Astrocyte (in vitro differentiated cells and primary cell): Measurements from ENCODE around the gene TTC23. TPM values are rescaled to one million over a fixed set of nuclear protein-coding genes. Genes with fewer than 3 reads are reported as not detected.
A peak's percentile ranks its signal among the peaks of the same experiment; 100 is the strongest.

ENCODE experiments used
- DNase-seq: peaks from one replicate; pipeline ENCODE4 v3.0.0-alpha.2; 2010; ENCODE audit warnings: low read depth
- FAIRE-seq: peaks from 2 replicates; lab custom pipeline; 2011; peaks lifted over from hg19 to GRCh38; lab: Jason Lieb, UNC
- H2AFZ ChIP-seq: 2 replicates; pipeline ENCODE4 v1.6.0; 2012; ENCODE audit warnings: low read depth, low read length, inconsistent platforms
- H3K27ac ChIP-seq: 2 replicates; pipeline ENCODE4 v1.5.1; 2011; ENCODE audit warnings: low read depth, low read length, inconsistent platforms
- H3K27me3 ChIP-seq: 2 replicates; pipeline ENCODE4 v1.6.0; 2011; ENCODE audit warnings: low read length, inconsistent platforms; ENCODE audit not compliant: insufficient read depth
- H3K36me3 ChIP-seq: 2 replicates; pipeline ENCODE4 v1.5.1; 2011; ENCODE audit warnings: low read length, inconsistent platforms; ENCODE audit not compliant: insufficient read depth
- H3K4me1 ChIP-seq: 2 replicates; pipeline ENCODE4 v1.5.1; 2011; ENCODE audit warnings: low read length, inconsistent platforms; ENCODE audit not compliant: insufficient read depth
- H3K4me2 ChIP-seq: 2 replicates; pipeline ENCODE4 v1.6.0; 2012; ENCODE audit warnings: low read length, inconsistent platforms
- H3K4me3 ChIP-seq: 2 replicates; pipeline ENCODE4 v1.5.1; 2011; ENCODE audit warnings: low read depth, mild to moderate bottlenecking, low read length, inconsistent platforms; ENCODE audit not compliant: insufficient read depth
- H3K79me2 ChIP-seq: 2 replicates; pipeline ENCODE4 v1.6.0; 2012; ENCODE audit warnings: mild to moderate bottlenecking, low read length, inconsistent platforms; ENCODE audit not compliant: insufficient read depth
- H3K9ac ChIP-seq: 2 replicates; pipeline ENCODE4 v1.6.0; 2012; ENCODE audit warnings: mild to moderate bottlenecking, low read length, inconsistent platforms
- H3K9me3 ChIP-seq: 2 replicates; pipeline ENCODE4 v1.5.1; 2012; ENCODE audit warnings: low read depth, mild to moderate bottlenecking, low read length, inconsistent platforms; ENCODE audit not compliant: insufficient read depth
- H4K20me1 ChIP-seq: 2 replicates; pipeline ENCODE4 v1.6.0; 2012; ENCODE audit warnings: low read length, inconsistent platforms; ENCODE audit not compliant: insufficient read depth
- H3K27ac Mint-ChIP-seq: one replicate; pipeline ENCODE4 v1.8.0; 2021; ENCODE audit warnings: mild to moderate bottlenecking, mixed read lengths; ENCODE audit not compliant: unreplicated experiment
- H3K27me3 Mint-ChIP-seq: one replicate; pipeline ENCODE4 v1.8.0; 2021; ENCODE audit warnings: low read depth, mixed read lengths; ENCODE audit not compliant: unreplicated experiment
- H3K36me3 Mint-ChIP-seq: one replicate; pipeline ENCODE4 v1.8.0; 2021; ENCODE audit warnings: low read depth, mixed read lengths; ENCODE audit not compliant: unreplicated experiment
- H3K4me1 Mint-ChIP-seq: one replicate; pipeline ENCODE4 v1.8.0; 2021; ENCODE audit warnings: low read depth, mixed read lengths; ENCODE audit not compliant: unreplicated experiment
- H3K4me3 Mint-ChIP-seq: one replicate; pipeline ENCODE4 v1.8.0; 2021; ENCODE audit warnings: mild to moderate bottlenecking, moderate library complexity, mixed read lengths; ENCODE audit not compliant: unreplicated experiment
- H3K9me3 Mint-ChIP-seq: one replicate; pipeline ENCODE4 v1.8.0; 2021; ENCODE audit warnings: mild to moderate bottlenecking, mixed read lengths; ENCODE audit not compliant: unreplicated experiment
- CTCF ChIP-seq: IDR thresholded peaks from 2 replicates; pipeline ENCODE4 v1.5.1; 2011; ENCODE audit warnings: low read depth, mild to moderate bottlenecking, inconsistent platforms, low read length, moderate library complexity; ENCODE audit not compliant: insufficient read depth
- EZH2 ChIP-seq: IDR thresholded peaks from 2 replicates; pipeline ENCODE4 v1.6.1; 2012; ENCODE audit warnings: mild to moderate bottlenecking, low read length, inconsistent platforms; ENCODE audit not compliant: insufficient read depth
- total RNA-seq: library from RNA; stranded (reverse); gene quantifications from 2 replicates; pipeline ENCODE4 v1.2.1, GENCODE V29; 2021

The TTC23 gene
- total RNA-seq, 1 donor from 2014 or later: 20.2 TPM

- TF ChIP-seq EZH2: no peak
- TF ChIP-seq CTCF: no peak
- Mint-ChIP-seq H3K4me1 (peaks cover 6% of the 10 kb centered on the region), H3K36me3 (peaks cover 29% of the 10 kb centered on the region), H3K27me3 (no peaks in the 10 kb centered on the region), H3K27ac (no peak overlapping the region), H3K9me3 (no peaks in the 10 kb centered on the region), H3K4me3 (no peak overlapping the region)
- Histone ChIP-seq H2AFZ (no peak overlapping the region), H3K36me3 (peaks cover 7% of the 10 kb centered on the region), H3K27ac (no peak overlapping the region), H3K9me3 (no peaks in the 10 kb centered on the region), H4K20me1 (no peaks in the 10 kb centered on the region), H3K4me1 (peaks cover 4% of the 10 kb centered on the region), H3K9ac (no peak overlapping the region), H3K4me2 (no peak overlapping the region), H3K4me3 (no peak overlapping the region), H3K79me2 (no peaks in the 10 kb centered on the region), H3K27me3 (no peaks in the 10 kb centered on the region)
- DNase-seq: no peak
- no peak for FAIRE-seq
Measured at GRCh38 chr15:99164119-99164518, 85.3 kb downstream of the TTC23 start.

- Histone ChIP-seq H3K79me2 (no peaks in the 10 kb centered on the region), H3K27me3 (no peaks in the 10 kb centered on the region), H2AFZ (no peak overlapping the region), H3K4me3 (no peak overlapping the region), H3K36me3 (peaks cover 7% of the 10 kb centered on the region), H4K20me1 (no peaks in the 10 kb centered on the region), H3K9me3 (no peaks in the 10 kb centered on the region), H3K4me2 (no peak overlapping the region), H3K4me1 (no peaks in the 10 kb centered on the region), H3K9ac (no peak overlapping the region), H3K27ac (no peak overlapping the region)
- no peak for FAIRE-seq
- peaks cover 33% of the 10 kb centered on the region for H3K36me3 Mint-ChIP-seq
- TF ChIP-seq EZH2 (no peak), CTCF (no peak)
- no peak overlapping the region for H3K4me3 Mint-ChIP-seq
- no peaks in the 10 kb centered on the region for H3K27me3 Mint-ChIP-seq
- no peak overlapping the region for H3K27ac Mint-ChIP-seq
- peak; percentile 16 for DNase-seq
- no peaks in the 10 kb centered on the region for H3K9me3 Mint-ChIP-seq
- H3K4me1 Mint-ChIP-seq: peaks cover 3% of the 10 kb centered on the region
Measured at GRCh38 chr15:99163271-99164062, 85.9 kb downstream of the TTC23 start.

GRCh38 chr15:99158626-99159412 is 90.6 kb downstream of the TTC23 start:
- no peaks in the 10 kb centered on the region for H3K4me1 ChIP-seq
- Mint-ChIP-seq H3K9me3 (no peaks in the 10 kb centered on the region), H3K36me3 (peaks cover 41% of the 10 kb centered on the region), H3K4me3 (no peak overlapping the region), H3K27ac (no peak overlapping the region), H3K27me3 (no peaks in the 10 kb centered on the region), H3K4me1 (peaks cover 3% of the 10 kb centered on the region)
- peaks cover 7% of the 10 kb centered on the region for H3K36me3 ChIP-seq
- FAIRE-seq (no peak), DNase-seq (no peak)
- no peak overlapping the region for H3K4me2 ChIP-seq
- H2AFZ ChIP-seq: no peak overlapping the region
- H3K27me3 ChIP-seq: no peaks in the 10 kb centered on the region
- H4K20me1 ChIP-seq: no peaks in the 10 kb centered on the region
- TF ChIP-seq CTCF: no peak
- TF ChIP-seq EZH2: no peak
- no peak overlapping the region for H3K27ac ChIP-seq
- no peak overlapping the region for H3K4me3 ChIP-seq
- H3K9me3 ChIP-seq: no peaks in the 10 kb centered on the region
- H3K79me2 ChIP-seq: no peaks in the 10 kb centered on the region
- H3K9ac ChIP-seq: no peak overlapping the region
